ENCODE measurements around the gene MLEC.

The MLEC gene

DNA sequence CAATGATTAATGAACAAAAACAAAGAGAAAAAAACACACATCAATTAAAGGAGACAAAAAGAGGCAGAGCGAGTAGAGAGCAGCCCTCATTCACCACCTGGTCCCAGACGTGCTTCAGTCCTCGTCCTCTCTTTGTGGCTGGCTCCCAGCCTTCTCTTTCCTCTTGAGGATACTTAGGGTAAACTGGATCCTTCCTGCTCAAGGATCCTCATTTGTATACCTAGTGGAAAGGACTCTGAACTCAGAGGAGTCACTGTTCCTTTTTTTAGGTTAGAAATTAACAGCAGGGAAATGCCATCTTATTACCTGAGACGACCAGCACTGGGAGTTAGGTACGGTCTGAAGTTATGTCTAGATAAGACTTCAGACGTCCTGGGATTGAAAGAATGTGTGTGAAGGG lies 9.7 kb downstream of the MLEC start:
- no peak for DNase-seq

DNA sequence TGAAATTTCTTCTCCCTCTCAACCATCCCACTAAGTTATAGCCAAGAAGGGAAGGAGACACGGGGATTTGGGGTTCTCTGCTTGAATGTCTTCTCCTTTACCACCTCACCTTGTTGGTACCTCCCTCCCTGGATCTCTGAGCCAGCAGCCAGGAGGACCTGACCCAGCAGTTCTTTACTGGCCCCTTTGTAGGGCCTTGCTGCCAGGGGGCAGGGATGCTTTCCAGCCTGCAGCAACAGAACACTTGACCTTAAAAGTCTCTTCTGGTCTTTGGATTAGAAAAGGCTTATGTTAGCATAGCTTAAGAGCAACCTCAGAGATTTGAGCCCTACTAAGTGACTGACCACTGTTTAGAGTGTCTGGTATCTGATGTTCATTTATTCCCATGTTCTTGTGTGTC lies 10.4 kb downstream of the MLEC start:
- no peak for DNase-seq

DNA sequence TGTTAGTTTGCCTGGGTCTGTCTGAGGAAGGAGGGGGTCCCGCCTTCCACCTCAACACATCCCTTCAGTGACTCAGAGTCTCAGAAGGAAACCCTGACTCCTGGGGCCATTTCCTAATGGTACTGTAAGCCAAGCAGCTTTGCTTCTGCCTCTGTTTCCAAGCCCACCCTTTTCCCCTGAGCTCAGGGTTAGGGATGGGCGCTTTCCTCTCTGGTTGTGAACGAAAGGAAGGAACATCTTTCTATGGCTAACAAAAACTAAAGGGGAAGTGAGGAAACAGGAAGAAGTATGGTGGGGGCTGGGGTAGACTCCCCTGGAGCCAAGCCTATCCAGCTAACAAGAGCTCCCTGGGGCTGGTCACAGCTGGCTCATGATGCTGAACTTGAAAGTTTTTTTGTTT lies 11.7 kb downstream of the MLEC start:
- DNase-seq, result no peak

DNA sequence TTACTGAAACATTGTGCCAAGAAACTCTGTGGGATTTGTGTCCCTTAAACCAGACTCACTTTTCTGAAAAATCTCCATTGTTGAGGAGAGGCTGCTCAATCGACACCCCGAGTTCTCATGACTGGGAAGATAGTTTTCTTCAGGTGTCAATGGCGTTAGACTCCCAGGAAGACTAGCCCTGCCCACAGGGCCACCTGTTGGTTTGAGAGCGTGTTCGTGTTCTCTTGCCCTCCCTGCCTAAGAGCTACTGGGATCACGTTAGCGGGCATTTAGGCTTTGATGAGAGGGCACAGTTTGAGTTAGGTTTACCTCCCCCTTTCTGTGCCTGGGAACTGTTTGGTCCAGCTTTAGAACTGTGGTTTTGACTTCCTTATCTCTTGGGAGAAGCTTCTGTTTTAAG lies 12.6 kb downstream of the MLEC start:
- DNase-seq, result no peak

DNA sequence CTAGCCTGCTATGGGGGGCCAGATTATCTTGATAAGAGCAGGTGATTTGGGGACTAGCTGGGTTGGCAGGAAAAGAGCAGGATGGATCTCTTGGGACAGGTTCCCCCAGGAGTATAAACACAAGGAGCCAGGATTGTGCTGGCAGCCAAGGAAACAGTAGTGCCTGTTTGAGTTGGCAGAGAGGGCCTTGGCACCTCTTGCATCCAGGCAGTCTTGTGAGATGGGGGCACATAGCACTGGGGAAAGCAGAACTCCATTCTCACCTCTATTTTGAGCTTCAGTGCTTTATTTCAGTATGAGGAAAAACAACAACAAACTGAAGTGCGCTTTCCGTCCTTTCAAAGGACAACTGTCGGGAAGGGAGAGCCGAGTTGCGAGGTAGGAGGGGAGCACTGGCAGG lies 13.9 kb downstream of the MLEC start:
- no peak for DNase-seq

DNA sequence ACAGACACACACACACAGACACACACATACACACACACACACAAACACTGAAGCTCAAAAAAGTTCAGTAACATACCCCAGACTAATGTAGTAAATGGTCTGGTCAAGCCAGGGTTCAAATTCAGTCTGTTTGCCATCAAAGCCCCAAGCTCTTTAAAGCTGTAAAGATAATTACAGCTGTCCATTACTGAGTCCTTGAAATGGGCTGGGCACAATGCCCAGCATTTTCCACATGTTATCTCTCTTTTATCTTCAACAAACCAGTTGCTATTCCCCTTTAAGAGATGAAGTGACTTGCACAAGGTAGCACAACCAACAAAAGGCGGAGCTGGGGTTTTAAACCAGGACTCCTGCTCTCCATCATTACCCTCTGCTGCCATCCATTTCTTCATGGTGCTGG lies 15.7 kb downstream of the MLEC start:
- DNase-seq, result peak; percentile 41

DNA sequence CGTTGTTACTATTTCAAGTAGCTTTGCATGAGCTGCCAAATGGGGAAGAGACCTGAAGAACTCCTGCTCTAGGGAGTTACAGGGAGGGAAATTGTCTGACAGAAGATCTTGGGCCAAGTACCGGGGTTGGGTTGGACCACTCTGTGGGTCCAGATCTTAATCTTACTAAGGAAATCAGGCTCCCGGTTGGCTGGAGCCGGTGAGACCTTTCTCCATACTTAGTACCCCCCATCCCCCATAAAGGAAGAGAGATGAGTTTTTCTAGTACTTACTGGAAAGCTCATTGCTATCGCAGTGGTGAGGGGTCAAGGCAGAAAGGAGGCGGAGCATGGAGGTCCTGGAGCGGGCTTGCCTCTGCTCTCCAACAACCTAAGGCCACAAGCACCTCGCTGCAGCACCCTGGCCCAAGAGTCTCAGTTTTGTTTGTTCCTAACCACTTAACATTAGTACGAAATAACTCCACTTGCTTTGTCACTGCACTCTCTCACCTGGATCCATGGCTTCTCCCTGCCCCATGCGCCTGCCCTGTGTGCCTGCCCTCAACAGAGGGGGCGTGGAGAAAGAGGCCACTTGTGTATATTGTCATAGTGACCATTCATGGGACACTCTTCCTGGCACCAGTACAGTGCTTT lies 16.5 kb downstream of the MLEC start:
- DNase-seq, result no peak

DNA sequence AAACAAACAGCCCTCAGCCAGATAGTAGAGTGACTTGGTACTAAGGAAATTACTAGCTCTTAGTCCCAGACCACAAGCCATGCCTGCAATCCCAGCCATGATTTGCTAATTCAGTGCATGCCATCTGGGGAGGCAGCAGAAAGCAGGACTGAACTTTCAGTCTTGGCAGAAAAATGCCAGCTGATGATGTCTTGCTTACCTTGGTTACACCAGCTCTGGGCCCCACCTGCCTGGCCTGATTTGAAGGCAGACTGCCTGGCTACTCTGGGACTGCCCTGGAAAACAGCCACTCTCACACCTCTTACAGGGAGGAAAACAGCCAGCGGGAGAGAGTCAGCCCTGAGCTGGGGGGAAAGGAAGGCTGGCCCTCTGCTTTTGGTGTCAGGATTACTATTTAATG lies 18.7 kb downstream of the MLEC start:
- DNase-seq, result no peak

DNA sequence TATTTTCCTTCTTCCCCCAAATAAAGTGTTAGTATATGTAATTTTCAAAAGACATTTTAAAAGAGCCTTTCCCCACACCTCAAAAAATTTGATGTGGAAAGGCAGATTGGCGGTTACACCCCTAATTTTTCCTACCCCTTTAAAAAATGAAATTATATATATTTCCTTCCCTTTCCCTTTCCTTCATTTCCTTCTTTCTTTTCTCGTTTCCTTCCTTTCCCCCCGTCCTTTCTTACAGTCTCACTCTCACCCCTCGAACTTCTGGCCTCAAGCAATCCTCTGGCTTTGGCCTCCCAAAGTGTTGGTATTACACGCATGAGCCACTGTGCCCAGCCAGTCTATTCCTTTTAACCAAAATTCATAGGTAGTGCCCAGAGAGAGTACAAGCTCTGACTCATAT lies 19.1 kb downstream of the MLEC start:
- DNase-seq, result no peak

DNA sequence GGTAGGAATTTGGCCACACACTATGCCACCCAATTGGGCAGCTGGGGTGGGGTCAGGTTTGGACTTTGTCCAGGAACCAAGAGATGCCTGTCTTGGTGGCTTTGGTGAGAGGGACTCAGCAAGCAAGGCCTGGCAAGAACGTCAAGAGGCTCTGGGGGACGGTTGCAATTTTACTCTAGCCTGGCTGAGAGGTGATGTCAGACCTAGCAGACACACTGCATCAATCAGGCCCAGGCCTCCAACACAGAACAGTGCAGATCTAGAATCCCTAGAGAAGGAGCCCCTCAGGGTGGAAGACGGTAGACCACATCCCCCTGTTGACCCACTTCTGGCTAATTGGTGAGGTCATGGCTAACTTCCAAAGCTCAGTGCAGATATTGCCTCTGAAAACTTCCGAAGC lies 21.7 kb downstream of the MLEC start:
- no peak for DNase-seq

DNA sequence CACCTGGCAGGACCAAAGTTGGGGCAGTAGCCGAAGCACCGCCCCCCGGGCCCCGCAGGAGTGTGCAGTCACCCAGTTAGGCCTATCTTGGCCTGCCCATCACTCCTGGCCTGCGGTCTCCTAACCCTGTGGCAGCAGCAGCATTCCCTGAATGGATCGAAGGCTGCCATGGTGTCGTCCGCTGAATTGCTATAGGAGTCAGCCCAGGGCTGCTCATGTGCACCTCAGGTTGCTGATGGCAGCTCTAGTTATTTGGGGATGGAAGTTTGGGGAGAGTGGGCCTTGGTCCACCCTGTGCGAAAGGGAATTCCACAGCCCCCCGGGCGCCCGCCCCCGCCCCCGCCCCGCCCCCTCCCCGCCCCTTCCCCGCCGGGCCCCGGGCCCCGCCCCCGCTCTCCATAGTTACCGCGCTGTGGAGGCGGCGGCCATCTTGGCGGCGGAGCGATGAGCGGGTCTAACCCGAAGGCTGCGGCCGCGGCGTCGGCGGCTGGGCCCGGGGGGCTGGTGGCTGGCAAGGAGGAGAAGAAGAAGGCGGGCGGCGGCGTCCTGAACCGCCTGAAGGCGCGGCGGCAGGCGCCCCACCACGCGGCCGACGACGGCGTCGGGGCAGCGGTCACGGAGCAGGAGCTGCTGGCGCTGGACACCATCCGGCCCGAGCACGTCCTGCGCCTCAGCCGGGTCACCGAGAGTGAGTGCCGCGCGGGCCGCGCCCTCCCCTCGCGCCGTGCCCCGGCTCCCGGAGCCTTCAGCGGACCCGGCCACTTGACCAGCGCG lies 23.3 kb downstream of the MLEC start, which contains the start of gene UNC119B:
Gene UNC119B (plus strand): TSS at position 428 of the 774 bp plus-strand sequence. CDS start 17 bp downstream, at position 445.
- DNase-seq, result peak; percentile 25

DNA sequence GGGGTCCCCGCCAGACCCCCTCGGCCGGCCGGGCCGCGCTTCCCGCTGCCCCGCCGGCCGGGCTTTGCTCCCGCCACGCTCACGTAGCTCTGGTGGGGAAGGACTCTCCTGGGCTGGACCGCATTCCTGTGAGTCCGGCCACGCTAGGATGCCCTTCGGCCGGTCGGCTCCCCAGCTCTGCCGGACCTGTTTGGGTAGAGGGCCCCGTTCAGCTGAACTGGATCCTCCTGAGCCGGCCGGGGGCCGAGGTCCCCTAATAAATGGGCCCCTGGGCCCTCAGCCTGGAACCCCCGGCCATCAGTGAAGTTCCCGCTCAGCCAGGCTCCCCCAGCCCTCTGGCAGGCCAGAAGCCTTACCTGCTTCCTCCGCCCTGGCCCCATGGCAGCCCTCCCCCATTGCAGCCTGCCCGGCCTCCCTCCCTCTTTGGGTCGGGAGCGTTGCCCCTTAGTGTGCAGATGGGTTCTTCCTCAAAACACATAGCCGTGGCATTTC lies 23.9 kb downstream of the MLEC start:
- DNase-seq, result no peak

DNA sequence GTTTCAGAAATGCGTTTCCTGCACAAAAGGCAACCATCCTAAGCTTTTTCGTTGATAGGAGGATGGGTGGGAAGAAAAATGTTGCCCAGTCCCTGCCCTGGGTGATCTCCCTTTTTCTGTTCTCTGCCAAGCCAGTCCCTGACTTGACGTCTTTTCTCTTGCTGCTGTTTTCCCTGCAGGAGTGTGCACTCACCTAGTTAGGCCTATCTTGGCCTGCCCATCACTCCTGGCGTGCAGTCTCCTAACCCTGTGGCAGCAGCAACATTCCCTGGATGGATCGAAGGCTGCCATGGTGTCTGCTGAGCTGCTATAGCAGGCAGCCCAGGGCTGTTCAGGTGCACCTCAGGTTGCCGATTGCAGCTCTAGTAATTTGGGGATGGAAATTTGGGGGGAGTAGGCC lies 24.5 kb downstream of the MLEC start:
- DNase-seq, result no peak

DNA sequence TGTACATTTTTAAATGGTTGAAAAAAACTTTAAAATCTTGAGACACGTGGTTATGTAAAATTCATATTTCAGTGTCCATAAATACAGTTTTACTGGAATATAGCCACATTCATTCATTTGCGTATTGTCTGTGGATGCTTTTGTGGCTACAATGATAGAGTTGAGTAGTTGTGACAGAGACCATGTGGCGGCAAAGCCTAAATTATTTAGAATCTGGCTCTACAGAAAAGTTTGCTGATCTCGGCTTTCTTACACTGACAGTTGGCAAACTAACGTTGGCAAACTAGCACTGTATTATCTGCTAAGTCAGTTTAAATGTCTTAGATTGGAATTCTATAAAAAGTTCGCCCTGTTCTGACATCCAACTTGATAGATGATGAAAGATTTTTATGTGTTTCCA lies 25.7 kb downstream of the MLEC start:
- DNase-seq, result no peak

DNA sequence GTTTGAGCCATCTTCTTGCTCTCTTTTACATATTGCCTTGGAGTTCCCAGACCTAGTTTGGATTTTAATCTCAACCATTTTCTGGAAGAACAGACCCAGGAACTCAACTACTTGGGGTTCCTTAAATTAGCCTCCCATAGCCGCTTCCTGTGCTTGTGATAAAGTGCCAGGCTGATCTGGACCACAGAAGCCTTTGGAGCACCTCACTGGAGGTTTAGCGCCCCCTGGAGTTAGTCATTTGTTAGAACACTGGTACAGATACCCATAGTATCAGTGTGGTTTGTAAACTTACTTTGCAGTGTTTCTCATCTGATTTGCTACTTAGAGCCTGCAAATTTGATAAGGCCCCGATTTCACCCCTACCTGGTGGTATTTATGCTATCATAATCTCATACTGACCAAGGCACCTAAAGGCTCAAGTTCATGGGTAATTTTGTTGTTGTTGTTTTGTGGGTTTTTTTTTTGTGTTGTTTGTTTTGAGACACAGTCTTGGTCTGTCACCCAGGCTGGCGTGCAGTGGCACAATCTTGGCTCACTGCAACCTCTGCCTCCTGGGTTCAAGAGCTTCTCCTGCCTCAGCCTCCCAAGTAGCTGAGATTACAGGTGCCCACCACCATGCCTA lies 27.0 kb downstream of the MLEC start:
- peak; percentile 77 for DNase-seq

DNA sequence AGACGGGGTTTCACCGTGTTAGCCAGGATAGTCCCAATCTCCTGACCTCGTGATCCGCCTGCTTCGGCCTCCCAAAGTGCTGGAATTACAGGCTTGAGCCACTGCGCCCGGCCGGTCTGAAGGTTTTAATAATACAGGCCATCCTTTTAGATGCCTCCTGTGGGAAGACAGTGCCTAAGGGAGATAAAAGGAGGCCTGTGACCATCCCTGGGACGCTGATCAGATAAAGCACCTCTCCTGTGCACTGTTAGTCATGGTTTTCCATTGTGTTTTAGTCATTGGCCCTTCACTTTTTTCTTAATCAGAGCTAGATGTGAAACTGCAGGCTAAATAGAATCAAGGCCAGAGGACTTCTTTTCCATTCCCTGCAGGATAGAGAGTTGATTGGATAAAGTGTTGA lies 31.1 kb downstream of the MLEC start:
- DNase-seq, result no peak

DNA sequence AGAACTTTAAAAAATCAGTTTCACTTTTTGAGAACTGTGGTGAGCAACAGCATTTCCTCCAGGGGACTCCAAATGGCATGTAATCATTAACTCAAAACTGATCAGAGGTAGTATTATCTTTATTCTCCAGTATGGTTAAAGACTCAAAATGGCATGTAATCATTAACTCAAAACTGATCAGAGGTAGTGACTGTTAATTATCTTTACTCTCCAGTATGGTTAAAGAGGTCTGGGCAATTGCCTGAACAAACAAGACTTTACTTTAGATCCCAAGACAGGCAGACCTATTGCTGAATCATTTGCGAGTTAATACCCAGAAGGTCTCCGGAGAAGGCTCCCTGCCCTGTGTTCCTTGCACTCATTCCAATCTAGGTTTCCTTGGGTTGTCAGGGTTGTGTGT lies 32.1 kb downstream of the MLEC start:
- DNase-seq, result no peak

DNA sequence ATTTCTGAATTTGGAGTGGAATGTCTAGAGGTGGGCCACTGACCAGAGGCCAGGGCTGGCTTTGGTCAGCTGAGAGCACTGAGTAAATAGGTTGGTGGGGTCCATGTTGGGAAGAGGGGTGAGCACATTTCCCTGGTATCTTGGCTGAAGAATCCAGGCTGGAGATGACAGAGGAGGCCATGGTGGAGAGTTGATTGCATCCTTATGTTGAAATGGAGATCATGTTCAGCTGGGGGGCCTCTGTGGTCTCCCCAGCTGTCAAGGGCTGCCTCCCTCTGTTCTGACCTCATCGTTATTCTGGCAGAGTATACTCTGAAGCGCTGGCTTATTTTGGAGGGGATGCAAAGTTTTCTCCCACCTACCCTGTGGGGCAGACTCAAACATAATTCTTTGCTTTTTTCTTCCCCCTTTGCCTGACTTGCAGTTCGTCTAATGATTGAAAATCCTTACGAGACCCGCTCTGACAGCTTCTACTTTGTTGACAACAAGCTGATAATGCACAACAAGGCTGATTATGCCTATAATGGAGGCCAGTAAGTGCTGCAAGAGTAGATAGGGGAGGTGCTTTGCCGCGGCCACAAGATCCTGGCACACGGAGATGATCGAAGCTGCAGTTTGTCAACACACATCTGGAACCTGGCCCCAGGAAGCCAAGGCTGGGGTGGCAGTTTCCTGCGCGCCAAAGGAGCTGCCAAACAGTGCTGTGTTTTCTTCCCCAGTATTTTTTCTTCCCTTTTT lies 32.7 kb downstream of the MLEC start:
- DNase-seq, result no peak

DNA sequence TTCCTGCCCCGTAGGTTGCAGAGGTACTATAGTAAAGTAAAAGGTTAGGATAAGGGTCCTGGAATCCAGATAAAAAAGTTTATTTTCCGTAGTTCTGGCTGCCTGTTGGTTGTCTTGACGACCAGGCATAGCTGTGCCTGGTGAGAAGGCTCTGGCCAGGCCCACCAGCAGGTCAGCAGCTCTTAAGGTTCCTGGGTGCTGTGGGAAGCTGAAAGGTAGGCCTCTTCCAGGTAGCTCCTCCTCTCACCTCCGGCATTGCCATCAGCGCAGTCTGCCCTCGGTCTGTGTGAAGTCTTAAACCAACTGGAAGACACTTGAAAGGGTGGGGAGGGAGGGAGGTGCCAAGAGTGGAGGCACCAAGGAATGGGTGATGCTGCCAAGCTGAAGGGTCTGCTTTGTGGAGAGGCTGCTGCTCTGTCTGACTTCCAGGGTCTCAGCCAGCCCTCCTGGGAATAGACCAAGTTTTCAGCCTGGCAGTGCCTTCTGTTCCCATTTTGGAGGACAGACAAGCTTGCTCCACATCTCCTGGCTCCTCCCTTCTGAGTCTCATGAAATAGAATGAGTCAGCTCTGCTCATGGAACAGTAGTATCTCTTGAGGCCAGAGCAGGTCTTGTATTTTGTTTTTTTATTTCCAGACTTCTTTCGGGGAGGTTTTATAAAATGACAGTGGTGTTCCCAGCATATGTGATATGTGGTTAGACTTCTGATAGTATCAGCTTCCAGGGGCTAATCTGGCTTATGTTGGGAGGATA lies 33.5 kb downstream of the MLEC start:
- DNase-seq, result no peak

DNA sequence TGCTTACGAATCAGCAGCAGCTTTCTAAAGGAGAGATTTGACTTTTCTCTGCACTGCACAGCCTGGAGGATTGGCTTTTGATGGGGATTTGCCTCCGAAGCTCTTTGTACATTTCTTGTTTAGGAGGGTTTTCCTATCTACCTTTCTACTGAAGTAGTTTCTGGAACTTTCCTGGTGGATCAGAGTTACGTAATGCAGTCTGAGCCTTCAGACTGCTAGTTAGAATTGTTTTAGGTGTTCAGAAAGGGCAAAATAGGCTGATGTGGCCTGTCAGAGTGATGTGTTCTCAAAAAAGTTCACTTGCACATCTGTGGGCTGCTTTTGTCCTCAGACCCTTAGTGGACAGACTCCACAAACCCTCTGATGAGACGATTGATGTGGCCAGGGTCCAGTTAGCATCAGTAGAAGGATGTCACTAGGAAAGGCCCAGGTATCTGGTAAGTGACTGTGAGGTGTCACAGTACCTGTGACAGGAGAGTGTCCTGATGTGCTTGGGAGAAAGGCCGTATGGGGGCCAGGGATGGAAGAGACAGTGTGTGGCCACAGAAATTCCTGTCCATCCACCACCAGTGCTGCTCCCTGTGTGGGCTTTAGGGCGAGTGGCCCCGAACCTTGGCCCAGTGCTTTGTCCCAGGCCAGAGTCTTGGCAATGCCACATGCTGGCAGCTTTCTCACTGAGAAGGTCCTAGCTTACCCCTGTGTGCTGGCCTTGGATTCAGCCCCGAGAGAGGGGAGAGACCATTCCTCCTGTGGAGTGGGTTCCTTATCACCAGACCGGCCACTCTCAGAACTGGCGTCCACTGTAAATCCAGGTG lies 34.2 kb downstream of the MLEC start:
- DNase-seq, result no peak

DNA sequence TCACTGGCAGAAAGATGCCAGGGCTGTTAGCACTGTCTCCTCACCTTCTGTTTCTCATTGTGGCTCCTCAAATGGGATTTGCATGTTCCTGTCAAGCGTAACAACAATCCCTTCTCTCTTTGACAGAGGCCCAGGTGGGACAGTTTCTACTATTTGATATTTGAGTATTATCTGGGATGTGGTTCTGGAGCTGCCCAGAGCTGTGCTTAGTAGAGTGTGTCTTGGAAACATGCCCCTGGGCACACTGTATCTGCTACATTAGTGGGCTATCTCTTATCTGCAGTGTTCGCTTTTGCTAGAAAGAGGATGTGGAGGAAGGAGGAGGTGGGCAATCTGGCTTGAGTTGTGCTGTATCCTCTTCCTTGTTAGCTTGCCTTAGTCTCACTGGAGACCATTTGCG lies 34.9 kb downstream of the MLEC start:
- DNase-seq, result no peak

DNA sequence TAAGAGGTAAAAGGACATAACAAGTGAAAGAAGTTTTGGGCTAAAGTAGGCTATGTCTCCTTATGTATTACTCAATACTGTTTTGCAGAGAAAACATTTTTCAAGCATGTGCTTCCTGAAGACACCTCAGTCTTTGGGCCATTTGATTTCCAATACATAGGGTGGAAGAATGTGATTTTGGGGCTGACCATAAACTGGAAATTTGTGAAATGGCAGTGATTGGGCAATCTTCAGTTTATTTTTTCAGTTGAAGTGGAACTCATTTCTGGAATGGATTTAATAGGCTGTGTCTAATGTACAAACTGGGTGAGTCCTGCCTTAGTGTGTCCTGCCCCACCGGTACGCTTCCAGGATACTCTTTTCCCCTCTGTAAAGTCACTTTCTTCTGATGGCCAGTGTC lies 35.8 kb downstream of the MLEC start:
- DNase-seq, result no peak
